H1 (cell line): ENCODE results near the gene DOCK3. TPM values are rescaled to one million over a fixed set of nuclear protein-coding genes. Genes with fewer than 3 reads are reported as not detected.

Source experiments
- ASH2L ChIP-seq: fragments of 200-600, 300-600 bp; sonication (generic); IDR thresholded peaks from one replicate; pipeline ENCODE4 v1.7.1; 2017; ENCODE audit warnings: low read length
- SP1 ChIP-seq: IDR thresholded peaks from 2 replicates; pipeline ENCODE4 v1.6.1; 2011; ENCODE audit warnings: low read depth, low read length
- TBP ChIP-seq: IDR thresholded peaks from 2 replicates; pipeline ENCODE4 v1.6.1; 2011; ENCODE audit warnings: low read depth, low read length, improper control_type of control experiment
- polyA plus RNA-seq, 7 experiments: library from polyadenylated mRNA; depleted of rRNA in 3 of 7; stranded (reverse) in 5 of 7; unstranded in 2 of 7; fragments of >200 nt in 5 of 7; fragments of 200-250 nt in 2 of 7; gene quantifications; 1 replicate in 5 of 7; 2 replicates in 1 of 7; 4 replicates in 1 of 7; pipeline versions ENCODE4 v1.2.1 to v1.2.3, GENCODE V29; 2011 to 2013; ENCODE audit warnings: missing spikeins in 2 of 7, mixed read lengths in 2 of 7
- total RNA-seq: library from RNA; stranded (reverse); fragmentation: NEBNext Ultra II Directional; extraction: Animal tissue kit (Norgen Biotek cat#: 25700); gene quantifications from 2 replicates; pipeline ENCODE4 v1.2.1, GENCODE V29; 2021

DOCK3 gene
- total and polyA plus RNA-seq, 2 of the 8 experiments (the other 6 are each of a cell fraction or from before 2014, with no cell fraction given), result 2.7 to 5.0 TPM

DNA sequence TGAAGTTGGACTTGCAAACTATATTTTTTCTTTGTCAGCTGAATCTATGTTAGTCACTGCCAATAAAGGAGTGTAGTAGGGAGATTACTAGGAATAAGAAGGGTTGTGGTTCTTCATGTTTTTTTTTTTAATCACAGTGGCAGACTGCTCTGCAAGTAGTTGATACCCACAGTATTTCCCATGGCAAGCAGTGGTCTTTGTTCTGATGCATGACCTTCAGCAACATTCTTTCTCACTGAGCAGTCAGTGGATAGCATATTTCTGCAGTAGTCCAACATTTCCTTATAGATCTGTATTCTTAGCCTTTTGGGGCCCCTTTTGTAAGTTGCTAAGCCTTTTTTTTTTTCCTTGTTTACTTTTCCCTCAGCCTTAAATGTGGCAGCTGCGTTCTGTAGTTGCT lies 151.1 kb downstream of the DOCK3 start (continued):
- TF ChIP-seq ASH2L (no peak), SP1 (no peak), TBP (no peak)
